DOHH2 (cell line): ENCODE results near the gene TRPM2.

ENCODE experiments used
- H3F3A ChIP-seq: fragments of 200-600 bp; sonication (generic), shearing (Covaris generic); 2 replicates; pipeline ENCODE4 v1.6.0; 2016; ENCODE audit warnings: antibody characterized with exemption, mild to moderate bottlenecking; ENCODE audit not compliant: control insufficient read depth, insufficient read depth
- H3K27ac ChIP-seq: fragments of 200-600 bp; sonication (generic); 2 replicates; pipeline ENCODE4 v1.5.1; 2014; ENCODE audit warnings: low read depth, mild to moderate bottlenecking, low read length, moderate library complexity
- H3K27me3 ChIP-seq: fragments of 200-600 bp; sonication (generic); 2 replicates; pipeline ENCODE4 v1.6.1; 2014; ENCODE audit warnings: mild to moderate bottlenecking, low read length, mixed read lengths; ENCODE audit not compliant: control insufficient read depth
- H3K36me3 ChIP-seq: fragments of 200-600 bp; sonication (generic); 2 replicates; pipeline ENCODE4 v1.6.1; 2014; ENCODE audit warnings: mild to moderate bottlenecking, low read length, moderate library complexity, mixed read lengths; ENCODE audit not compliant: control insufficient read depth
- H3K4me1 ChIP-seq: fragments of 200-600 bp; sonication (generic); 2 replicates; pipeline ENCODE4 v1.6.1; 2014; ENCODE audit warnings: mild to moderate bottlenecking, low read length, mixed read lengths; ENCODE audit not compliant: control insufficient read depth
- H3K4me2 ChIP-seq: fragments of 200-600 bp; sonication (generic); 2 replicates; pipeline ENCODE4 v1.6.0; 2014; ENCODE audit warnings: mild to moderate bottlenecking, low read length, moderate library complexity
- H3K4me3 ChIP-seq: fragments of 200-600 bp; sonication (generic); 2 replicates; pipeline ENCODE4 v1.5.1; 2014; ENCODE audit warnings: mild to moderate bottlenecking, low read length, mixed read lengths
- H3K79me2 ChIP-seq: fragments of 200-600 bp; sonication (generic); 2 replicates; pipeline ENCODE4 v1.6.1; 2014; ENCODE audit warnings: mild to moderate bottlenecking, low read length, mixed read lengths; ENCODE audit not compliant: control insufficient read depth
- H3K9me2 ChIP-seq: fragments of 200-600 bp; sonication (generic); replicated peaks from 2 replicates; pipeline ENCODE4 v1.6.1; 2014; ENCODE audit warnings: mild to moderate bottlenecking, low read length, mixed read lengths; ENCODE audit not compliant: control insufficient read depth
- H3K9me3 ChIP-seq: fragments of 200-600 bp; sonication (generic); 2 replicates; pipeline ENCODE4 v1.6.1; 2014; ENCODE audit warnings: antibody characterized with exemption, low read length, mixed read lengths; ENCODE audit not compliant: control insufficient read depth, insufficient read depth
- H4K20me1 ChIP-seq: fragments of 200-600 bp; sonication (generic); 2 replicates; pipeline ENCODE4 v1.6.0; 2014; ENCODE audit warnings: low read depth, mild to moderate bottlenecking, antibody characterized with exemption, low read length, moderate library complexity; ENCODE audit not compliant: control insufficient read depth, insufficient read depth
- EZH2phosphoT487 ChIP-seq: fragments of 200-600 bp; sonication (generic); IDR thresholded peaks from 2 replicates; pipeline ENCODE4 v1.6.1; 2017; ENCODE audit warnings: borderline replicate concordance, mild to moderate bottlenecking, antibody characterized with exemption, low read length, moderate library complexity, mixed read lengths
- TF ChIP-seq, protein P1 (sequence below): fragments of 200-600 bp; sonication (generic); IDR thresholded peaks from one replicate; pipeline ENCODE4 v1.5.1; 2014; ENCODE audit warnings: antibody characterized with exemption, mild to moderate bottlenecking, low read depth, low read length; ENCODE audit not compliant: poor library complexity, severe bottlenecking

Gene TRPM2

DNA sequence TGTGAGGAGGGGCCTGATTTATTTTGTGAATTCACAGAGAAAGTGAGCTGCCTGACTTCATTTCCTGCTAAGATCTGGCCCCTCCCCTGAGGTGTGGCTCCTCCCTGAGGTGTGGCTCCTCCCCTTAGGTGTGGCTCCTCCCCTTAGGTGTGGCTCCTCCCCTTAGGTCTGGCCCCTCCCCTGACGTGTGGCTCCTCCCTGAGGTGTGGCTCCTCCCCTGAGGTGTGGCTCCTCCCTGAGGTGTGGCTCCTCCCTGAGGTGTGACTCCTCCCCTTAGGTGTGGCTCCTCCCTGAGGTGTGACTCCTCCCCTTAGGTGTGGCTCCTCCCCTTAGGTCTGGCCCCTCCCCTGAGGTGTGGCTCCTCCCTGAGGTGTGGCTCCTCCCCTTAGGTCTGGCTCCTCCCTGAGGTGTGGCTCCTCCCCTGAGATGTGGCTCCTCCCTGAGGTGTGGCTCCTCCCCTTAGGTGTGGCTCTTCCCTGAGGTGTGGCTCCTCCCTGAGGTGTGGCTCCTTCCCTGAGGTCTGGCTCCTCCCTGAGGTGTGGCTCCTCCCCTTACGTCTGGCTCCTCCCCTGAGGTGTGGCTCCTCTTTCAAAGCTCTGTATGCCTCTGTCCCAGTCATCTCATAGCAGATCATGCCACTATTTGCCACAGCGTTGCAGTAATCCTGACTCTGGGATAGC lies 75.0 kb downstream of the TRPM2 start:
- peaks cover 10% of the 10 kb centered on the region for H3F3A ChIP-seq
- H3K36me3 ChIP-seq: no peaks in the 10 kb centered on the region
- H3K4me2 ChIP-seq: no peak overlapping the region
- no peak for TF ChIP-seq EZH2phosphoT487
- TF ChIP-seq, protein P1, sequence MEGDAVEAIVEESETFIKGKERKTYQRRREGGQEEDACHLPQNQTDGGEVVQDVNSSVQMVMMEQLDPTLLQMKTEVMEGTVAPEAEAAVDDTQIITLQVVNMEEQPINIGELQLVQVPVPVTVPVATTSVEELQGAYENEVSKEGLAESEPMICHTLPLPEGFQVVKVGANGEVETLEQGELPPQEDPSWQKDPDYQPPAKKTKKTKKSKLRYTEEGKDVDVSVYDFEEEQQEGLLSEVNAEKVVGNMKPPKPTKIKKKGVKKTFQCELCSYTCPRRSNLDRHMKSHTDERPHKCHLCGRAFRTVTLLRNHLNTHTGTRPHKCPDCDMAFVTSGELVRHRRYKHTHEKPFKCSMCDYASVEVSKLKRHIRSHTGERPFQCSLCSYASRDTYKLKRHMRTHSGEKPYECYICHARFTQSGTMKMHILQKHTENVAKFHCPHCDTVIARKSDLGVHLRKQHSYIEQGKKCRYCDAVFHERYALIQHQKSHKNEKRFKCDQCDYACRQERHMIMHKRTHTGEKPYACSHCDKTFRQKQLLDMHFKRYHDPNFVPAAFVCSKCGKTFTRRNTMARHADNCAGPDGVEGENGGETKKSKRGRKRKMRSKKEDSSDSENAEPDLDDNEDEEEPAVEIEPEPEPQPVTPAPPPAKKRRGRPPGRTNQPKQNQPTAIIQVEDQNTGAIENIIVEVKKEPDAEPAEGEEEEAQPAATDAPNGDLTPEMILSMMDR: no peak
- peaks cover 27% of the 10 kb centered on the region for H3K9me3 ChIP-seq
- no peaks in the 10 kb centered on the region for H3K27me3 ChIP-seq
- no peak overlapping the region for H3K27ac ChIP-seq
- H3K4me1 ChIP-seq: peaks cover 4% of the 10 kb centered on the region
- no peaks in the 10 kb centered on the region for H4K20me1 ChIP-seq
- H3K79me2 ChIP-seq: no peaks in the 10 kb centered on the region
- no peaks in the 10 kb centered on the region for H3K9me2 ChIP-seq
- H3K4me3 ChIP-seq: no peak overlapping the region

GRCh38 chr21:44429894-44430293 lies 76.5 kb downstream of the TRPM2 start:
- H3K9me2 ChIP-seq: no peaks in the 10 kb centered on the region
- H3F3A ChIP-seq: peaks cover 10% of the 10 kb centered on the region
- H3K36me3 ChIP-seq: no peaks in the 10 kb centered on the region
- H4K20me1 ChIP-seq: no peaks in the 10 kb centered on the region
- no peak overlapping the region for H3K4me3 ChIP-seq
- H3K4me1 ChIP-seq: peaks cover 4% of the 10 kb centered on the region
- TF ChIP-seq EZH2phosphoT487: no peak
- TF ChIP-seq, protein P1: no peak
- no peak overlapping the region for H3K27ac ChIP-seq
- H3K79me2 ChIP-seq: no peaks in the 10 kb centered on the region
- no peaks in the 10 kb centered on the region for H3K27me3 ChIP-seq
- no peak overlapping the region for H3K4me2 ChIP-seq
- H3K9me3 ChIP-seq: peaks cover 27% of the 10 kb centered on the region

GRCh38 chr21:44431300-44431699 lies 77.9 kb downstream of the TRPM2 start:
- Histone ChIP-seq H3K27ac (no peak overlapping the region), H3K4me1 (peaks cover 4% of the 10 kb centered on the region), H3K4me3 (no peak overlapping the region), H3K4me2 (no peak overlapping the region), H3K9me2 (no peaks in the 10 kb centered on the region), H3K9me3 (peaks cover 21% of the 10 kb centered on the region), H3K27me3 (no peaks in the 10 kb centered on the region), H3K36me3 (no peaks in the 10 kb centered on the region), H4K20me1 (no peaks in the 10 kb centered on the region), H3K79me2 (no peaks in the 10 kb centered on the region), H3F3A (peaks cover 10% of the 10 kb centered on the region)
- TF ChIP-seq, protein P1: no peak
- no peak for TF ChIP-seq EZH2phosphoT487
